Immature natural killer cell (primary cell): ENCODE data around the gene ABR. TPM values are rescaled to one million over a fixed set of nuclear protein-coding genes. Genes with fewer than 3 reads are reported as not detected.
A peak's percentile ranks its signal among the peaks of the same experiment; 100 is the strongest.

Source experiments
- DNase-seq, 3 donors: peaks; one replicate each; pipeline ENCODE4 v3.0.0; 2022; ENCODE audit warnings: mixed read lengths in 1 of 3
- H3K27ac Mint-ChIP-seq, 6 donors: one replicate each; pipeline ENCODE4 v1.8.0; 2020; ENCODE audit warnings: mixed read lengths in 6 of 6, mild to moderate bottlenecking in 5 of 6, inconsistent platforms in 4 of 6, moderate library complexity in 3 of 6
- H3K27me3 Mint-ChIP-seq, 3 donors: one replicate each; pipeline ENCODE4 v1.8.0; 2020 to 2021; ENCODE audit warnings: low read depth in 3 of 3, mild to moderate bottlenecking in 3 of 3, mixed read lengths in 3 of 3, moderate library complexity in 3 of 3, inconsistent platforms in 1 of 3
- H3K36me3 Mint-ChIP-seq, 3 donors: one replicate each; pipeline ENCODE4 v1.8.0; 2020; ENCODE audit warnings: mixed read lengths in 3 of 3, inconsistent platforms in 2 of 3, mild to moderate bottlenecking in 2 of 3
- H3K4me1 Mint-ChIP-seq, 2 donors: one replicate each; pipeline ENCODE4 v1.8.0; 2020; ENCODE audit warnings: inconsistent platforms in 2 of 2, mild to moderate bottlenecking in 2 of 2, mixed read lengths in 2 of 2, moderate library complexity in 1 of 2
- H3K4me3 Mint-ChIP-seq, 5 donors: one replicate each; pipeline ENCODE4 v1.8.0; 2020; ENCODE audit warnings: mild to moderate bottlenecking in 5 of 5, mixed read lengths in 5 of 5, inconsistent platforms in 3 of 5, moderate library complexity in 3 of 5
- H3K9me3 Mint-ChIP-seq, 6 donors: one replicate each; pipeline ENCODE4 v1.8.0; 2020; ENCODE audit warnings: mild to moderate bottlenecking in 6 of 6, mixed read lengths in 6 of 6, inconsistent platforms in 4 of 6, moderate library complexity in 3 of 6
- polyA plus RNA-seq, 3 donors: library from polyadenylated mRNA; unstranded; fragments of 300-500 nt; fragmentation: Illumina TruSeq; gene quantifications; one replicate each; pipeline ENCODE4 v1.2.3, GENCODE V29; 2021

The ABR gene
- polyA plus RNA-seq, 3 donors from 2014 or later: 11.2 to 36.2 (median 14.8) TPM

GRCh38 chr17:1036845-1037237 lies 142.9 kb downstream of the ABR start:
- DNase-seq: no peak
- H3K27me3 Mint-ChIP-seq: peaks cover 0 to 4% (median 3%) of the 10 kb centered on the region in 3 donors
- no peak overlapping the region for H3K4me3 Mint-ChIP-seq
- peaks cover 17 to 22% of the 10 kb centered on the region in 2 donors for H3K4me1 Mint-ChIP-seq
- H3K36me3 Mint-ChIP-seq: peaks cover 0 to 5% (median 1%) of the 10 kb centered on the region in 3 donors
- H3K9me3 Mint-ChIP-seq: no peaks in the 10 kb centered on the region
- peak overlapping the region in 2 of 6 donors; percentile 45 to 60 for H3K27ac Mint-ChIP-seq

GRCh38 chr17:1036171-1036844 lies 143.5 kb downstream of the ABR start:
- peaks cover 0 to 4% (median 3%) of the 10 kb centered on the region in 3 donors for H3K27me3 Mint-ChIP-seq
- peaks cover 0 to 4% (median 0%) of the 10 kb centered on the region in 3 donors for H3K36me3 Mint-ChIP-seq
- H3K9me3 Mint-ChIP-seq: no peaks in the 10 kb centered on the region
- DNase-seq: no peak
- H3K4me3 Mint-ChIP-seq: no peak overlapping the region
- H3K27ac Mint-ChIP-seq: peak overlapping the region in 2 of 6 donors; percentile 45 to 60
- H3K4me1 Mint-ChIP-seq: peaks cover 14 to 22% of the 10 kb centered on the region in 2 donors

DNA sequence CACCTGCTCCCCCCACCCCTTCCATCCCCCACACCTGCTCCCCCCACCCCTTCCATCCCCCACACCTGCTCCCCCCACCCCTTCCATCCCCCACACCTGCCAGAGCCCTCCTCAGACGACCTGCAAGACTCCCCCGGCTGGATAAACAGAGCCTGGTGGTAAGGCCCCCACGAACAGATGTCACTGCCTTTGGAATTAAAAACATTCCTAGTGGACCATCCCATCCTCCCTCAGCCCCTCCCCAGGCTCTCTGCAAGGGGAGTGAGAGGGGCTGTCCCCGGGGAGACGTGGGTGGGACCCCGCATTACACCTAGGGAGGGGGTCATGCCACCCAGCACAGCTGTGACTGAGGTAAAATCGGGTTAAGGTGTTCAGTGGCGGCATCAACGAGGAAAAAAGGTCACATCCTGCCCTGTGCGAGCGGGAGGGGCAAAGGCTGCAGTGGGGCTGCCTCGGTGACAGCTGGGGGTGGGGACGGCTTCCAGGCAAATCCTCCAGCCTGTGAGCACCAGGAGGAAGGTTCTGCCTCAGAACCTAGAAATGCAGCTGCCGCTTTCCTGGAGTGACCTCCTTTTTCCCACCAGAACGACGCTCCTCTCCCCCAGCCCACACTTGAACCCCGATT lies 144.1 kb downstream of the ABR start:
- H3K36me3 Mint-ChIP-seq: peaks cover 0 to 4% (median 0%) of the 10 kb centered on the region in 3 donors
- H3K4me1 Mint-ChIP-seq: peaks cover 14 to 23% of the 10 kb centered on the region in 2 donors
- no peak overlapping the region for H3K4me3 Mint-ChIP-seq
- H3K9me3 Mint-ChIP-seq: no peaks in the 10 kb centered on the region
- DNase-seq: no peak
- peaks cover 0 to 4% (median 3%) of the 10 kb centered on the region in 3 donors for H3K27me3 Mint-ChIP-seq
- peak overlapping the region in 1 of 6 donors; percentile 55 for H3K27ac Mint-ChIP-seq

GRCh38 chr17:1034652-1035210 lies 145.1 kb downstream of the ABR start:
- no peak overlapping the region for H3K4me3 Mint-ChIP-seq
- H3K27ac Mint-ChIP-seq: no peak overlapping the region
- DNase-seq: no peak
- H3K4me1 Mint-ChIP-seq: peaks cover 14 to 21% of the 10 kb centered on the region in 2 donors
- H3K27me3 Mint-ChIP-seq: peaks cover 0 to 4% (median 4%) of the 10 kb centered on the region in 3 donors
- peaks cover 0 to 4% (median 0%) of the 10 kb centered on the region in 3 donors for H3K36me3 Mint-ChIP-seq
- no peaks in the 10 kb centered on the region for H3K9me3 Mint-ChIP-seq

DNA sequence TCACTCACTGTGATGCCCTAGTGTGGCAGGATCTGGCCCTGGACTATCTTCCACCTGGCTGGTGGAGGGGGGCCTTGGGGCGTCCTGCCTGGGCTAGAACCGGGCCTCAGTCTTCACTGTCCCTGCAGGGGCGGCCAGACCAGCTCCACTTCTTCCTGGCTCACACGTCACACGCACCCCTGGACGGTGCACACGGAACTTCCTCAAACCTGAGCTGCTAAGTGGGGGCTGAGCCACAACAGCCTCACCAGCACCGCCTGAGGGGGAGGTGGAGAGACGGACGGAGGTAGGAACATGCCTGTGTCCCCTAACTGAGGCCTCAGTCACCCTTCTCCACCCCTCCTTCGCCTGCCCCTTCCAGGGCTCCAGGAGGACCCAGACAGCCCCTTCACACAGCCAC lies 146.3 kb downstream of the ABR start:
- Mint-ChIP-seq H3K27ac (no peak overlapping the region), H3K27me3 (peaks cover 0 to 4% (median 4%) of the 10 kb centered on the region in 3 donors), H3K9me3 (no peaks in the 10 kb centered on the region), H3K4me1 (peaks cover 14 to 18% of the 10 kb centered on the region in 2 donors), H3K36me3 (peaks cover 0 to 4% (median 0%) of the 10 kb centered on the region in 3 donors), H3K4me3 (no peak overlapping the region)
- DNase-seq: no peak

GRCh38 chr17:1032391-1032790 lies 147.4 kb downstream of the ABR start:
- Mint-ChIP-seq H3K27me3 (peaks cover 0 to 4% (median 4%) of the 10 kb centered on the region in 3 donors), H3K36me3 (peaks cover 0 to 4% (median 0%) of the 10 kb centered on the region in 3 donors), H3K27ac (no peak overlapping the region), H3K4me3 (no peak overlapping the region), H3K4me1 (peaks cover 14 to 20% of the 10 kb centered on the region in 2 donors), H3K9me3 (no peaks in the 10 kb centered on the region)
- no peak for DNase-seq

- no peaks in the 10 kb centered on the region for H3K9me3 Mint-ChIP-seq
- H3K4me3 Mint-ChIP-seq: no peak overlapping the region
- no peak overlapping the region for H3K27ac Mint-ChIP-seq
- no peak for DNase-seq
- H3K27me3 Mint-ChIP-seq: peaks cover 0 to 4% (median 4%) of the 10 kb centered on the region in 3 donors
- peaks cover 0 to 4% (median 0%) of the 10 kb centered on the region in 3 donors for H3K36me3 Mint-ChIP-seq
- H3K4me1 Mint-ChIP-seq: peaks cover 10 to 17% of the 10 kb centered on the region in 2 donors
These were observed 148.1 kb downstream of the ABR start for GRCh38 chr17:1031711-1032110.

- peak overlapping the region in 1 of 6 donors; percentile 22 for H3K27ac Mint-ChIP-seq
- H3K27me3 Mint-ChIP-seq: peaks cover 0 to 4% (median 4%) of the 10 kb centered on the region in 3 donors
- no peak overlapping the region for H3K4me3 Mint-ChIP-seq
- DNase-seq: no peak
- no peaks in the 10 kb centered on the region for H3K9me3 Mint-ChIP-seq
- peaks cover 0 to 4% (median 0%) of the 10 kb centered on the region in 3 donors for H3K36me3 Mint-ChIP-seq
- peaks cover 9 to 15% of the 10 kb centered on the region in 2 donors for H3K4me1 Mint-ChIP-seq
These were observed 148.9 kb downstream of the ABR start for GRCh38 chr17:1030684-1031532.

DNA sequence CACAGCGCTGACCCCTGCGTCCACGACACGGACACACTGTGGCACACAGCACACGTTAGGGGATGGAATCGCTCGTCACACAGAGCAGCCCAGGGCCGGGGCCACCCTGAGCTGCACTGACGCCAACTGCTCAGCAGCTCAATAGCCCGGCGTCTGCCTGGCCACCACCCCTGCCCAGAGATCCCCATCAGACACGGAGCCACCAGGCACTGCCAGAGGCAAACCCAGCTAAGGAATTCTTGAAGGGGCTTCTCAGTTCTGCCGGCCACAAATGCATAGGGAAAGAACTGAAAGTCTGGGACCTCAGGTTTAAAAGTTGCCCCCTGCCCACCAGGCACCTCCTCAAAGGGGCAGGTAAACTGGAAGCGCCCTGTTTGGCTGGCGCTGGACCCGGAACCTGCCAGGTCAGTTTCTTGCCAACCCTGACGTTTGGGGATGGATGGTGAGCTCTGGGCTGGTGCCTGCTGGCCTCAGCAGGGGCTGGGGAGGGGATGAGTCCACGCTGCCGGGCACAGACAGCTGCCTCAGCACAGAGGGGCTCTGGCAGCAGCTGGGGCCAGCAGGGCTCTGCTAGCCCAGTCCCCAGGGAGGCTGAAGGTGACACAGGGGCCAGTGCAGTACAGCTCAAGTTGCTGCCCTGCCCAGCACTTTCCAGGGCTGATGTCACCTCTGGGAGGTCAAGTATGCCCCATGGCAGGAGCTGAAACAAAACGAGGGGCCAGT lies 149.7 kb downstream of the ABR start:
- no peak overlapping the region for H3K4me3 Mint-ChIP-seq
- H3K4me1 Mint-ChIP-seq: peaks cover 15 to 19% of the 10 kb centered on the region in 2 donors
- peaks cover 0 to 4% (median 4%) of the 10 kb centered on the region in 3 donors for H3K27me3 Mint-ChIP-seq
- DNase-seq: no peak
- H3K27ac Mint-ChIP-seq: no peak overlapping the region
- peaks cover 0 to 7% (median 0%) of the 10 kb centered on the region in 3 donors for H3K36me3 Mint-ChIP-seq
- H3K9me3 Mint-ChIP-seq: no peaks in the 10 kb centered on the region

- no peaks in the 10 kb centered on the region for H3K9me3 Mint-ChIP-seq
- H3K4me3 Mint-ChIP-seq: no peak overlapping the region
- H3K27ac Mint-ChIP-seq: peak overlapping the region in 1 of 6 donors; percentile 19
- DNase-seq: no peak
- peaks cover 15 to 19% of the 10 kb centered on the region in 2 donors for H3K4me1 Mint-ChIP-seq
- peaks cover 0 to 5% (median 4%) of the 10 kb centered on the region in 3 donors for H3K27me3 Mint-ChIP-seq
- H3K36me3 Mint-ChIP-seq: peaks cover 0 to 7% (median 0%) of the 10 kb centered on the region in 3 donors
These were observed 150.4 kb downstream of the ABR start for GRCh38 chr17:1029196-1029921.

GRCh38 chr17:1027044-1027443 lies 152.7 kb downstream of the ABR start:
- no peak for DNase-seq
- Mint-ChIP-seq H3K27ac (no peak overlapping the region), H3K27me3 (peaks cover 0 to 2% (median 1%) of the 10 kb centered on the region in 3 donors), H3K4me1 (peaks cover 8% of the 10 kb centered on the region in 2 donors), H3K4me3 (no peak overlapping the region), H3K9me3 (no peaks in the 10 kb centered on the region), H3K36me3 (peaks cover 0 to 3% (median 0%) of the 10 kb centered on the region in 3 donors)

GRCh38 chr17:1026599-1026975 lies 153.2 kb downstream of the ABR start:
- H3K27me3 Mint-ChIP-seq: peaks cover 0 to 2% (median 1%) of the 10 kb centered on the region in 3 donors
- H3K36me3 Mint-ChIP-seq: peaks cover 0 to 3% (median 0%) of the 10 kb centered on the region in 3 donors
- H3K4me3 Mint-ChIP-seq: no peak overlapping the region
- no peak overlapping the region for H3K27ac Mint-ChIP-seq
- H3K4me1 Mint-ChIP-seq: peaks cover 8% of the 10 kb centered on the region in 2 donors
- H3K9me3 Mint-ChIP-seq: no peaks in the 10 kb centered on the region
- no peak for DNase-seq
